IgD-negative memory B cell (primary cell): ENCODE measurements around the gene TSFM. TPM values are rescaled to one million over a fixed set of nuclear protein-coding genes. Genes with fewer than 3 reads are reported as not detected.
A peak's percentile ranks its signal among the peaks of the same experiment; 100 is the strongest.

ENCODE experiments used
- H3K27ac Mint-ChIP-seq, 3 donors: one replicate each; pipeline ENCODE4 v1.8.0; 2020 to 2022; ENCODE audit warnings: mild to moderate bottlenecking in 3 of 3, mixed read lengths in 3 of 3, moderate library complexity in 1 of 3
- H3K27me3 Mint-ChIP-seq: one replicate; pipeline ENCODE4 v1.8.0; 2021; ENCODE audit warnings: mixed read lengths
- H3K36me3 Mint-ChIP-seq: one replicate; pipeline ENCODE4 v1.8.0; 2020; ENCODE audit warnings: mild to moderate bottlenecking, mixed read lengths
- H3K4me1 Mint-ChIP-seq, 3 donors: one replicate each; pipeline ENCODE4 v1.8.0; 2020 to 2022; ENCODE audit warnings: mixed read lengths in 3 of 3, mild to moderate bottlenecking in 1 of 3
- H3K4me3 Mint-ChIP-seq, 4 donors: one replicate each; pipeline ENCODE4 v1.8.0; 2020 to 2022; ENCODE audit warnings: mild to moderate bottlenecking in 4 of 4, mixed read lengths in 4 of 4, moderate library complexity in 3 of 4
- H3K9me3 Mint-ChIP-seq, 3 donors: one replicate each; pipeline ENCODE4 v1.8.0; 2020 to 2021; ENCODE audit warnings: mixed read lengths in 3 of 3, mild to moderate bottlenecking in 1 of 3
- polyA plus RNA-seq: library from polyadenylated mRNA; unstranded; fragments of 300-500 nt; fragmentation: Illumina TruSeq; gene quantifications from one replicate; pipeline ENCODE4 v1.2.3, GENCODE V29; 2021

The TSFM gene
- 27.1 TPM for polyA plus RNA-seq

- Mint-ChIP-seq H3K27ac (peak within 1 kb of the TSS; percentile 93 to 99 (median 96)), H3K4me1 (peaks cover 11 to 20% (median 11%) of the 10 kb centered on the region in 3 donors), H3K27me3 (no peaks in the 10 kb centered on the region), H3K4me3 (peak within 1 kb of the TSS; percentile 96 to 100 (median 100)), H3K9me3 (no peaks in the 10 kb centered on the region), H3K36me3 (peaks cover 3% of the 10 kb centered on the region)
Observed at GRCh38 chr12:57782608-57783465, at the start of gene TSFM. TSS of gene TSFM (plus strand) at chr12:57782787. CDS start at chr12:57782802, 15 bp downstream.

- H3K36me3 Mint-ChIP-seq: peaks cover 8% of the 10 kb centered on the region
- peaks cover 3 to 5% (median 3%) of the 10 kb centered on the region in 3 donors for H3K4me1 Mint-ChIP-seq
- H3K27ac Mint-ChIP-seq: no peak overlapping the region
- H3K9me3 Mint-ChIP-seq: no peaks in the 10 kb centered on the region
- no peak overlapping the region for H3K4me3 Mint-ChIP-seq
- no peaks in the 10 kb centered on the region for H3K27me3 Mint-ChIP-seq
Observed at GRCh38 chr12:57733928-57734327, 48.7 kb upstream of the TSFM start.

- Mint-ChIP-seq H3K27me3 (no peaks in the 10 kb centered on the region), H3K9me3 (no peaks in the 10 kb centered on the region), H3K27ac (peak overlapping the region in 2 of 3 donors; percentile 23 to 89), H3K4me3 (peak overlapping the region in 1 of 4 donors; percentile 25), H3K36me3 (peaks cover 8% of the 10 kb centered on the region), H3K4me1 (peaks cover 3 to 11% (median 4%) of the 10 kb centered on the region in 3 donors)
Observed at GRCh38 chr12:57734591-57734990, 48.0 kb upstream of the TSFM start.

- H3K4me1 Mint-ChIP-seq: peaks cover 3 to 14% (median 6%) of the 10 kb centered on the region in 3 donors
- peaks cover 8% of the 10 kb centered on the region for H3K36me3 Mint-ChIP-seq
- H3K9me3 Mint-ChIP-seq: no peaks in the 10 kb centered on the region
- peak overlapping the region in 1 of 3 donors; percentile 23 for H3K27ac Mint-ChIP-seq
- peak overlapping the region in 2 of 4 donors; percentile 25 to 85 for H3K4me3 Mint-ChIP-seq
- H3K27me3 Mint-ChIP-seq: no peaks in the 10 kb centered on the region
Observed at GRCh38 chr12:57735198-57735855, 47.3 kb upstream of the TSFM start.

- Mint-ChIP-seq H3K4me1 (peaks cover 10 to 20% (median 11%) of the 10 kb centered on the region in 3 donors), H3K27ac (peak overlapping the region in 1 of 3 donors; percentile 59), H3K27me3 (peaks cover 2% of the 10 kb centered on the region), H3K4me3 (no peak overlapping the region), H3K36me3 (peaks cover 8% of the 10 kb centered on the region), H3K9me3 (no peaks in the 10 kb centered on the region)
Observed at GRCh38 chr12:57735952-57736740, 46.4 kb upstream of the TSFM start.

- H3K9me3 Mint-ChIP-seq: no peaks in the 10 kb centered on the region
- H3K36me3 Mint-ChIP-seq: peaks cover 8% of the 10 kb centered on the region
- peaks cover 2% of the 10 kb centered on the region for H3K27me3 Mint-ChIP-seq
- no peak overlapping the region for H3K4me3 Mint-ChIP-seq
- H3K27ac Mint-ChIP-seq: peak overlapping the region in 1 of 3 donors; percentile 59
- H3K4me1 Mint-ChIP-seq: peaks cover 10 to 22% (median 14%) of the 10 kb centered on the region in 3 donors
Observed at GRCh38 chr12:57736741-57737466, 45.7 kb upstream of the TSFM start.

DNA sequence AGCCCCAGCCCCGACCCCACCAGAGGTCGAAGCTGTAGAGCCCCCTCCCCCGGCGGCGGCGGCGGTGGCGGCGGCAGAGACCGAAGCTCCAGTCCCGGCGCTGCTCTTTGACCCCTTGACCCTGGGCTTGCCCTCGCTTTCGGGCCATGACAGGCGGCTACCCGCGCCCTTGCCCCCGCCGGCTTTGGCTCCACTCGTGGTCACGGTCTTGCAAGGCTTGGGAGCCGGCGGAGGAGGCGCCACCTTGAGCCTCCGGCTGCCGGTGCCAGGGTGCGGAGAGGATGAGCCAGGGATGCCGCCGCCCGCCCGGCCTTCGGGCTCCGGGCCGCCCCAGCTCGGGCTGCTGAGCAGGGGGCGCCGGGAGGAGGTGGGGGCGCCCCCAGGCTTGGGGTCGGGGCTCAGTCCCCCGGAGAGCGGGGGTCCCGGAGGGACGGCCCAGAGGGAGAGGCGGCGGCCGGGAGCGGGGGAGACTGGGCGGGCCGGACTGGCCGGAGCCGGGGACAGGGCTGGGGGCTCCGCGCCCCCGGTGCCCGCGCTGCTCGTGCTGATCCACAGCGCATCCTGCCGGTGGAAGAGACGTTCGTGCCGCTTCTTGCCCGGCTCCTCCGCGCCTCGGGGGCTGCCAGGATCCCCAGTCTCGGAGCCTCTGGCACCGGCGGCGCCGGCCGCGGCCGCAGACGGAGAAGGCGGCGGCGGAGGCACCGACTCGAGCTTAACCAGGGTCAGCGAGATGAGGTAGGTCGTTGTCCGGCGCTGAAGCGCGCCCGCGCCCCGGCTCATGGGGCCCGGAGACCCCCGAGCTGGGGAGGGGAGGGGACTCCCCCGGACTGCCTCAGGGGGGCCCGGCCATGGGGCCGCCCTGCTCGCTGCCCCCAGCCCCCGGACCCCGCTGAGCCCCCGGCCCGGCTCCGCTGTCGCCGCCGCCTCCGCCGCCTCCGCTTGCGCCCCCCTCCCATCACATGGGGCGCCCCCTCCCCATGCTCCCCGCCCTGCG is 44.8 kb upstream of the TSFM start:
- no peak overlapping the region for H3K4me3 Mint-ChIP-seq
- H3K4me1 Mint-ChIP-seq: peaks cover 10 to 26% (median 19%) of the 10 kb centered on the region in 3 donors
- peaks cover 2% of the 10 kb centered on the region for H3K27me3 Mint-ChIP-seq
- no peaks in the 10 kb centered on the region for H3K9me3 Mint-ChIP-seq
- H3K36me3 Mint-ChIP-seq: peaks cover 8% of the 10 kb centered on the region
- H3K27ac Mint-ChIP-seq: no peak overlapping the region

DNA sequence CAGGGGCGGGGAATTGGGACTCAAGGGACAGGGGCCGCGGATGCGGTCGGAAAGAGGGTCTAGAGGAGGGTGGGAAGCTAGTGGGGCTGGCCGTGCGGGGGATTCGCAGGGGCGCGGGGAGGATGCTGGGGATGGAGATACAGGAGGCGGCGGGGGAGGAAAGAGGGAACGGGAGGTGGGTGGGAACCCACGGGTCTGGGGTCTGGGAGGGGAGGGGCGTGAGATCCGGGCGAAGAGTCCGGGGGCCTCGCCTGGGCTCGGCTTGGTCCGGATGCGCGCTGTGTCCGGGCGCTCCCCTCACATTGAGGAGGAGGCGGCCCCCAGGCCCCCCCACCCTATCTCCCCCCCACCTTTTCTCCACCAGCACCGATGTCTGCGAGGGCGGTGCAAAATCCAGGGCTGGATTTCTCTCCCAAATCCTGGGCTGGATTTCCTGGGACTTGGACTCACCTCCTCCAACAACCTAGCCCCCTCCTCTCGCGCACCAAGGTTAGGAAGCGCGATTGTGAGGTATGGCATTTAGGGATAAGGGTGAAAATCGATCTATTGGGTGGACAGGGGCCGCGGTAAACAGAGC is 43.8 kb upstream of the TSFM start, which contains the start of gene AGAP2:
Gene AGAP2, minus strand, starts transcription at position 82 of the 577 bp plus-strand sequence. CDS start 496 bp downstream, outside the sequence.
- peaks cover 8% of the 10 kb centered on the region for H3K36me3 Mint-ChIP-seq
- H3K27me3 Mint-ChIP-seq: peaks cover 2% of the 10 kb centered on the region
- no peaks in the 10 kb centered on the region for H3K9me3 Mint-ChIP-seq
- peaks cover 10 to 26% (median 22%) of the 10 kb centered on the region in 3 donors for H3K4me1 Mint-ChIP-seq
- H3K4me3 Mint-ChIP-seq: peak within 1 kb of the TSS in 3 of 4 donors; percentile 12 to 78 (median 36)
- H3K27ac Mint-ChIP-seq: peak within 1 kb of the TSS in 1 of 3 donors; percentile 20

DNA sequence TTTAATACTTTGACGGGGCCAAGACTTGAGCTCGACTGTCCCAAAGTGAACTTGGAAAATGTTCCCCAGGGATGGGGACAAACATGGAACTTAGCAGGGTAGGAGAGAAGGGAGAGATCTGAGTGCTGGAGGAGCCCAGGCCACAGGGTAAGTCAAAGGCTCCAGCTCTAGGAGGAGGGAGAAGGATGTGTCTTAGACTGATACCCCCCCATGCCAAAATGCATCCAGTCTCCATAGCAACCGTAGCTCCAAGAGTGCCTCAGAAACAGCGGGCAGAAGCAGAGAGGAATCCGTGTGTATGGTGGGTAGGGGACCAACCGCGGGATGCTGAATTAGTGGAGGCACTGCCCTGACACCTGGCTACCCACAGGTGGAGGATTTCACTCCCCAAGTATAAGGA is 43.2 kb upstream of the TSFM start:
- H3K9me3 Mint-ChIP-seq: no peaks in the 10 kb centered on the region
- H3K27me3 Mint-ChIP-seq: peaks cover 2% of the 10 kb centered on the region
- peaks cover 14 to 32% (median 28%) of the 10 kb centered on the region in 3 donors for H3K4me1 Mint-ChIP-seq
- H3K27ac Mint-ChIP-seq: peak overlapping the region in 1 of 3 donors; percentile 20
- peaks cover 6% of the 10 kb centered on the region for H3K36me3 Mint-ChIP-seq
- H3K4me3 Mint-ChIP-seq: peak overlapping the region in 3 of 4 donors; percentile 12 to 78 (median 36)

- Mint-ChIP-seq H3K36me3 (no peaks in the 10 kb centered on the region), H3K4me3 (peak overlapping the region in 1 of 4 donors; percentile 60), H3K9me3 (no peaks in the 10 kb centered on the region), H3K27ac (peak overlapping the region in 2 of 3 donors; percentile 20 to 94), H3K27me3 (peaks cover 2% of the 10 kb centered on the region), H3K4me1 (peaks cover 11 to 36% (median 32%) of the 10 kb centered on the region in 3 donors)
Observed at GRCh38 chr12:57739914-57740538, 42.6 kb upstream of the TSFM start.

DNA sequence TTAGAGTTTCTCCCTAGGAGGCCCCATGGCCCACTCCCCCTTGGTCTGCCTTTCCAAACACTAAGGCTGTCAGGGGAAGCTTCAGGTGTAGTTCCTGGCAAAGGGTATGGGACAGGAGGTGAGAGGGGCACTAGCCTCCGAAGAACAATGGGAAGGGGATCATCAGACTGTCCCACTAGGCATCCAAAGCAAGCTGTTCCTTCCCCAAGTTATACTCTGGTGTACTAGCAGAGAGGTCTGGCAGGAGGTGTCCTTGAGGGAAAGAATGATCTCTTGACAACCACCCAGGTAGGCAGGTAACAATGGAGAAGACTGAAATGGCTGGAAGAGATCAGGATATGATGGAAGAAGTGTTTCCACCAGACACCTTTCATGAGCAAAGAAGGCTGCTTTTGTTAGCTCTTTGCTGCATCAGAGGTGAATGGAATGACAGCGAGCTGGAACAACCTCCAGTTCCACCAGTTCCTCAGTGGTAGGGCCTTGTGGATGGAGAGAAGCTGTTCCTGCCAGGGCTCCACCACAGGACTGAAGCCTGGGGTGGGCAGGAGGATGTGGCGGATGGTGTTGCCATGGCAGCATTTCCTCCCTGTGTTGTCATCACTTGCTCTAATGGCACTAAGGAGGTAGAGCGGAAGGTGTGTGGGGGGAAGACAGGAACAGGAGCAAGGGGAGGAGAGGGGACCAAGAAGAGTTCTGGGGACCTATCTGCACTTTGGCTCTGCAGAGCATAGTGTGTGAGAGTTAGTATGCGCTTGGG is 41.8 kb upstream of the TSFM start:
- Mint-ChIP-seq H3K27me3 (peaks cover 2% of the 10 kb centered on the region), H3K4me1 (peaks cover 14 to 41% (median 35%) of the 10 kb centered on the region in 3 donors), H3K4me3 (peak overlapping the region; percentile 82 to 97 (median 92)), H3K36me3 (no peaks in the 10 kb centered on the region), H3K27ac (peak overlapping the region; percentile 80 to 94 (median 81)), H3K9me3 (no peaks in the 10 kb centered on the region)

DNA sequence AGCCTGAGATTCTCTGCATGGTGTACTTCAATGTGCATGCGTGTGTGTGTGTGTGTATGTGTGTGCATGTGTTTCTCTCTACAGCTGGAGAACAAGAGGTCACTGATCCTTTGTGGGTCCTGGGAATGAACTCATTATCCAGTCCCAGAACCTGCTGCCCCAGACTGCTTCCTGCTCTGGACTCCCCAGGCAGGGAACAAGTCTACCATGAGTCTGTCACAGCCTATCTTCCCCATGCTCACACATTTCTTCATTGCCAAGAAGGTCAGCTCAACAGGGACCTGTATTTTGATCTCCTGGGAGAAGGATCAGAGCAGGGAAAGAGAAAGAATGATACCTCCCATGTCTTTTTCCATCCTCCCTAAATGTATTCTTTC is 41.2 kb upstream of the TSFM start:
- H3K27ac Mint-ChIP-seq: peak overlapping the region; percentile 81 to 94 (median 93)
- peaks cover 20 to 46% (median 40%) of the 10 kb centered on the region in 3 donors for H3K4me1 Mint-ChIP-seq
- no peaks in the 10 kb centered on the region for H3K9me3 Mint-ChIP-seq
- peaks cover 2% of the 10 kb centered on the region for H3K27me3 Mint-ChIP-seq
- peak overlapping the region; percentile 82 to 97 (median 92) for H3K4me3 Mint-ChIP-seq
- H3K36me3 Mint-ChIP-seq: no peaks in the 10 kb centered on the region
